HEK293T (cell line): ENCODE results near the gene GRID1.

Experiments used
- ARNT ChIP-seq: fragments of 450-650 bp; IDR thresholded peaks from 2 replicates; pipeline ENCODE4 v1.6.1; 2017; ENCODE audit warnings: mild to moderate bottlenecking
- BHLHE40 ChIP-seq: fragments of 450-650 bp; IDR thresholded peaks from 2 replicates; pipeline ENCODE4 v1.6.1; 2016; ENCODE audit warnings: mild to moderate bottlenecking, moderate library complexity, borderline replicate concordance
- ELF4 ChIP-seq: fragments of 450-650 bp; IDR thresholded peaks from 2 replicates; pipeline ENCODE4 v1.6.1; 2017; ENCODE audit warnings: antibody characterized with exemption
- FOXA1 ChIP-seq: fragments of 450-650 bp; IDR thresholded peaks from 2 replicates; pipeline ENCODE4 v1.6.1; 2016; ENCODE audit warnings: mild to moderate bottlenecking
- FOXK2 ChIP-seq: fragments of 450-650 bp; IDR thresholded peaks from 2 replicates; pipeline ENCODE4 v1.6.1; 2016; ENCODE audit warnings: mild to moderate bottlenecking
- FOXM1 ChIP-seq: fragments of 450-650 bp; IDR thresholded peaks from 2 replicates; pipeline ENCODE4 v1.6.1; 2017; ENCODE audit warnings: mild to moderate bottlenecking, borderline replicate concordance
- L3MBTL2 ChIP-seq: fragments of 450-650 bp; conservative IDR thresholded peaks from 2 replicates; pipeline ENCODE4 v1.6.1; 2016; ENCODE audit warnings: mild to moderate bottlenecking
- NFRKB ChIP-seq: fragments of 450-650 bp; IDR thresholded peaks from 2 replicates; pipeline ENCODE4 v1.6.1; 2016; ENCODE audit warnings: mild to moderate bottlenecking, moderate library complexity
- PKNOX1 ChIP-seq: fragments of 450-650 bp; IDR thresholded peaks from 2 replicates; pipeline ENCODE4 v1.6.1; 2016
- SP1 ChIP-seq: fragments of 450-650 bp; IDR thresholded peaks from 2 replicates; pipeline ENCODE4 v1.6.1; 2017
- SUZ12 ChIP-seq: fragments of 450-650 bp; IDR thresholded peaks from 2 replicates; pipeline ENCODE4 v1.6.1; 2016; ENCODE audit warnings: mild to moderate bottlenecking
- TARDBP ChIP-seq: fragments of 450-650 bp; IDR thresholded peaks from 2 replicates; pipeline ENCODE4 v1.6.1; 2016
- ZNF384 ChIP-seq: fragments of 450-650 bp; IDR thresholded peaks from 2 replicates; pipeline ENCODE4 v1.6.1; 2016

- no peak for TF ChIP-seq NFRKB
- TF ChIP-seq ARNT = no peak
- TF ChIP-seq ZNF384 = no peak
- TF ChIP-seq SP1 = no peak
- TF ChIP-seq ELF4 = no peak
- no peak for TF ChIP-seq SUZ12
- no peak for TF ChIP-seq BHLHE40
- TF ChIP-seq TARDBP = no peak
- no peak for TF ChIP-seq FOXM1
- TF ChIP-seq FOXA1 = no peak
- no peak for TF ChIP-seq FOXK2
- TF ChIP-seq L3MBTL2 = no peak
- TF ChIP-seq PKNOX1 = no peak
Measured at GRCh38 chr10:85720931-85721590, 645.5 kb downstream of the GRID1 start.
